ENCODE results near the gene GOLGA7B. TPM values are rescaled to one million over a fixed set of nuclear protein-coding genes. Genes with fewer than 3 reads are reported as not detected.

The GOLGA7B gene
- total RNA-seq = under 0.01 TPM in 2 replicates

DNA sequence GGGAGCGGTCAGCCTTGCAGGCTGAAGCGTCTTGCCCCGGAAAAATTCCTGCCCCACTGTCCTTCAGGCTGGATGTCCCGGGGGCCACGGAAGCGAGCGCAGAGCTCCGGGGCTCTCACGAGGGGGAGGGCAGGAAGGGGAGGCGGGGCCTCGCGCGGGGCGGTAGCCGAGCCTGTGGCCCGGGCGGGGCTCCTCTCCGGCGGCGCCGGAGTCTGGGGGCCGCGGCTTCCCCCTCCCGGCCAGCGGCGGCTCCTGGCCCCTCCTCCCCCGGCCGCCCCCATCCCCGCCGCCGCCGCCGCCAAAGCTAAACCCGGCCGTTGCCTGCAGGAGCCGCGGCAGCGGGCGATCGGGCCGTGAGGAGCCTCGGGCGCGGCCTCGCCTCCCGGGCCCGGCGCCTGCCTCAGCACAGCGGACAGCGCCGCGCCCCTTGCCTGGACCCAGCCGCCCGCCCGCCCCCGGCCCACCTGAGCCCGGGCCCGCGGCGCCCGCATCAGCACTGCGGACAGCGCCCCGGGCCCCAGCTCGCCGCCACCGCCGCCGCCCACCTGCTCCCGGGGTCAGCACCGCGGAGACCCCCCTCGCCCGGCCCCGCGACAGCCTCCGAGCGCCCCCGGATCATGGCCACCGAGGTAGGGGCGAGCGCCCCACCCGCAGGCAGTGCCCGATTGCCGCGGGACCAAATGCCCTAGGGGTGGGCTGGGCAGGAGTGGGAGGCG, at the start of gene GOLGA7B:
GOLGA7B (plus strand) TSS at position 157 of the 716 bp plus-strand sequence; CDS start at position 618, 461 bp downstream.
- peak; percentile 37 to 48 for DNase-seq (ENCODE audit: low read depth in 2 of 2)

DNA sequence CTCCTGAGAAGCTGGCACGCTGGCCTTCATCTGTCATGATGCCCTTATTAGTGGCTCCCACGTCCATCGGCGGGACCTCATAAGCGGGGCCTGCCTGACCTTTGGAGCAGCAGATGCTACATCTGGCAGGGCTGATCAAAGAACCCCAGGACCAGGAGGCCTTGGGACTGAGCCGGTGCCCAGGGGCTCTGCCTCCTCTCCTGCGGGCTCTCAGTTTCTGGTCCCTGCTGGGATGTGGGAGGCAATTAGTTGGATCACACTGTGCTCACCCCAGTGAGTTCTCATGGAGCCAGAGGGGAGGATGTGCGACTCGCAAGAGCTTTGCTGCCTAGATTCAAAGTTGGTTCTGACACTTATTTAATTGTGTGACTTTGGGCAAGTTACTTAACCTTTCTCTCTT, 49.2 kb upstream of the GOLGA7B start:
- DNase-seq (ENCODE audit: low read depth in 2 of 2) = no peak

DNA sequence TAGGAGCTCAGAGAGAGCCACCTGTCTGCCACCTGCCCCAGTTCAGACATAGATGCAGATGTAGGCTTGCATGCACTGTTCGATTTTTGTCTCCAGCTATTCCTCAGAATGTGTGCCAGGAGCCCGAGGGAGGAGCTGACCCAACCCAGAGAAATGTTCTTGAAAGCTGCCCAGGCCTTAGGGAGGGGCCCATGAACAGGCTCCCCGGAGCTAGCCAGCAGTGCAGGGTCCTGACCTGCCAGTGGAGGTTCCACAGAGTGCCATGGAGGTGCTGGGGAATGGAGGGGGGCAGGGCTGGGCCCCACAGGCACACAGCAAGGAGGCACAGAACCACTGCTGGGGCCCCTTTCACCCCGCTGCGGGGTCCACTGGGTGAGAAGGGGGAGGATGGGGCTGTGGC, 48.2 kb upstream of the GOLGA7B start:
- no peak for DNase-seq (ENCODE audit: low read depth in 2 of 2)

DNA sequence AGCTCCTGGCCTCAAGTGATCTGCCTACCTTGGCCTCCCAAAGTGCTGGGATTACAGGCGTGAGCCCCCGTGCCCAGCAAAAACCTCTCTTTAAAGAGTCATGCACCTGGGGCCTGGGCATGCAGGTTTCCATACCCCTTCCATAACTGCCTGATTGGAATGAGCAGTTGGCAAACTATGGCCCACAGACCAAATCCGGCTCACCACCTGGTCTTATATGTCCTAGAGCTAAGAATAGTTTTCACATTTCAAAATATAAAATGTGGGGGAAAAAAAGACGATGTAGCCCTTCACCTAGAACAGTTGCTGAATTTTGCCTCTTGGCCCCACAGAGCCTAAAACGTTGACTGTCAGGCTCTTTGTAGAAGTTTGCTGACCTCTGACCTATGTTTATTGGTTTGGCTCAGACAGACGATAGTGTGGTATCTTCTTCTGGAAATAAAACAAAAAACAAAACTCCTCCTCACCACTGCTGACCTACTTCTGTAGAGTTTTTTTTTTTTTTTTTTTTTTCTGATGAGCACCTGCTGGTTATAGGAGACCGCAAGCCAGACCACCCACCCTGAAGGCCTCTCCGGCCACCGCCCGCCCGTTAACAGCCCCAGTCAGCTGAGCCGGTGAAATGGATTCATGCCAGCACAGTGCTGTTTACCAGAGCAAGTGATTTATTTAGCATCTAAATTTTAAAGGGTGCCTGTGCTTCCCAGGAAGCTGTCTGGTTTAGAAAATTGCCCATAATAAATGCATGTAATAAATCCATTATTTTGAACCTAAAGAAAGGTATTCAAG, 44.4 kb upstream of the GOLGA7B start:
- no peak for DNase-seq (ENCODE audit: low read depth in 2 of 2)

DNA sequence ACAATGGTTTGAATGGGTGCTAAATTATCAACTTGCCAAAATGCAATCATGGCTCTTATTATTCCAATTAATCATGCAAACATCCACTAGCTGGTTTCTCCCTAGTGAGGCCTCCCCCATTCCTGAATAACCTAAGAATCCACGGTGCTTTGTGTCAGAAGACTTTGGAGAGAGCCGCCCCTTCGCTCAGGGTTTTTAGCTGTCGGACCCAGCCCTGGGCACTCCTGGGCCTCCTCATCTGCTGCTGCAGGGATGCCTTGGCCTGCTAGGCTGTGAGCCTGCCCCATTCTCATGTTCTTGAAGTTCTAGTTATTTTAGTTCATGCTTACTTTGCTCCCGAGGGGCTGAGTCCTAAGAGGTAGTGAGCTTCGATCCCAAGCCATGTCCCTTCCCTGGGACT, 43.7 kb upstream of the GOLGA7B start:
- DNase-seq (ENCODE audit: low read depth in 2 of 2) = no peak

DNA sequence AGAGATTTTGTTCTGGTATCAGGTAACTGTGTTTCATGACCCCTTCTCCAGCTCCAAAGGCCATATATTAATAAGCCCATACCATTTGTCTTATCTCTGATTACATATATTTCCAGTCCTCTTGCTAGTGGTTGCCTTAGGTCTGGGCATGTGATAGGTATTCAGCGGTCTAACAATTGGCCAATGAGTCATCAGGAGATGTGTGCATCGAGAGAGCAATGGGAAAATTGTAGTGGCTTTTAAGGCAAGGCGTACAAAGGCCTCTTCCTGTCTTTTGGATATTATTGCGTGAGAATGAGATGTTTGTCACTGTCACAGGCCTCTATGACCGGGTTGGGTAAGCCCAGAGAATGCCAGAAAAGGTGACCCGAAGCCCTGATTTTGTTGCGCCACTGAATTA, 39.2 kb upstream of the GOLGA7B start:
- DNase-seq (ENCODE audit: low read depth in 2 of 2) = peak; percentile 36 to 61

DNA sequence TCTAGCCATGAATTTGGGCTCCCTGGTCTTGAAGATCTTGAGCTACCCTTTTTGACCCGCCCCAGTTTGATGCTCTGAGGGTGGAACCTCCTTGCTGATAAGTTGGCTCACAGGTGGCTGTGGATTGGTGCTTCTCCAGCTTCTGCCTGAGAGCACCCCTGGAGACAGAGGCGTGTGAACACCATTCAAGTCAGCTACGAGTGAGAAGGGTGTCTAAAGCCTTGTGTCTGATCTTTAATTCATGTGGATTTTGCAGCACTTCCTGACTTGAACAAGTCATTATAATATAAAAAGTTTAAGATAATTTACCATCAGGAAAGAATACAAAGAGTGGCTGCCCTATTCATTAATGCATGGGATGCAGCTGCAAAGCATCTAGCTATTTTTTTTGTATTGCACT, 37.7 kb upstream of the GOLGA7B start:
- no peak for DNase-seq (ENCODE audit: low read depth in 2 of 2)

DNA sequence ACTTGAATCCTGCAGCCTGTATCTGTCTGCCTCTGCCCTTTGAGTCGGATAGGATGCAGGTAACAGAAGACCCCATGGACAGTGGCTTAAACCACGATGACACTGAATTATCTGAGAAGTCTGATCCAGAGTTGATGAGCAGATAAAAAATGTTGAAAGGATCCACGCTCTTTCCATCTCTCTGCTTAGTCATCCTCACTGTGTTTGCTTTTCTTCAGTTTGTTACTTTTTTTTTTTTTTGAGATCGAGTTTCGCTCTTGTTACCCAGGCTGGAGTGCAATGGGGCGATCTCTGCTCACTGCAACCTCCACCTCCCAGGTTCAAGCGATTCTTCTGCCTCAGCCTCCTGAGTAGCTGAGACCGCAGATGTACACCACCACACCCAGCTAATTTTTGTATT, 36.9 kb upstream of the GOLGA7B start:
- no peak for DNase-seq (ENCODE audit: low read depth in 2 of 2)

DNA sequence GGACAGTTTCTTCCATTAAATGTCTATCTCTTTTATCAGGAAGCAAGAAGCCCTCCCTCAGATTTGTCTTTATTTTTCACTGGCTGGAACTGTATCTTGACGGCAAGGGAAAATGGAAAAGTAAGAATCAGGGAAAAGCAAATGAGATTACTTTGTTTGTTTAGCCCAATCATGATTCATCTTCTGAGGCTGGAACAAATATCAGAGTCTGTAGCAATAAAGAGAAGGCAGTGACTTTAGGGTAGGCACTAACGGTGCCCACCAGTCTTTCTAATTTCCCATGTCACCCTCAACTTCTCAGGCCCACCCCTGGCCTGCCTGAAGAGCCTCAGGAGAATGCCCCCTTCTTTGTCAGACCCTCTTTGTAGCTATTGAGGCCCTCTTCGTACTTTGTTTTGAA, 36.3 kb upstream of the GOLGA7B start:
- no peak for DNase-seq (ENCODE audit: low read depth in 2 of 2)

DNA sequence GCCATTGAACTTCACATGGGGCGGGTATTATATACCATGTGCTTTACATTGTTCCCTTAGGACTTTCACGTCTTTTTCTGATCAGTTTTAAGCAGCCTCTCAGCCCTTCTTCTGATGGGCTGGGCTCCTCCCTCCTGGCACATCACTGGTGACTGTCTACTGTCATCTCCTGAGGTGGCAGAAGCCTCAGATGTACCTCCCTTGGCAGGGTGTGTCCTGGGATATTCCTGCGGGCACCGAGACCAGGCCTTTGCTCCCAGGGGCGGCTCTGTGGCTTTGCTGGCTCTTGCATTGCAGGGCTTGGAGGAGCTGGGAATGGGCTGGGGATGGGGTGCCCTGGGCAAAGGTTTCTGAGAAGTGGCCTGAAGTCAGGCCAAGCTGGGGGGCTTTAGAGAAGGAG, 34.6 kb upstream of the GOLGA7B start:
- no peak for DNase-seq (ENCODE audit: low read depth in 2 of 2)

DNA sequence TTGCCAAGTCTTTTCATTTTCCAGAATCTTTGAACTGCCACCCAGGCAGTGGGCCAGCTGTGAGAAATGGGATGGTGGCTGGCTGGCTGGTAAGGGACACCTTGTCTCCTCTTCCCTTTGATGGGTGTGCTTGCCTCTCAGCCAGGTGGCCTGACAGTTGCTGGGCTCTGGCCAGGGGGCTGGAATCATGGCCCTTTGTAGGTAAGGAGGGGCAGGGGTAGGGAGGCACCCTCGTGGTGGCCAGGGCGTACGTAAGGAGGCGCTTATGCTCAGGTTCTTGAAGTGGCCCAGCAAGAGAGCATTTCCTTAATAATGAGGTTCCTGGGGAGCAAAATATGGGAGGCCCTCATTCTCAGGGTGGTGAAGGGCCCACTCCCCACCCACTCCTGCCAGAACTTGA, 33.0 kb upstream of the GOLGA7B start:
- no peak for DNase-seq (ENCODE audit: low read depth in 2 of 2)

DNA sequence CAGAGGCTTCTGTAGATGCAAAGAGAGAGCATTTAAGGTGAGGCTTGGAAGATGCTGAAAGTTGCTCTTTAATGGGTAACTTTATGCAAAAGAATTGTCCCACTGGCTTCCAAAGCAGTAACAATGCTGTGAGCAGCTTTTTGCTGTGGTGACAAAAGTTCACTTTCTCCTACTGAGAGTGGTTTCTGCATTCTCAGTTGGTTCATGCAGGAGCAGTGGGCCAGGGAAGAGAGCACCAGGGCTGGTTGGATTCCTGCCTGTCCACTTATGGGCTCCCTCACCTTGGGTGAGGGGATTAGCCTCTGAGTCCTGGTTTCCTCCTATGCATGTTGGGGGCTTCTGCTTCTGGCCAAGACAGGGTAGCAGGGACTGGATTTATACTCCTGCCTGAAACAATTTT, 31.1 kb upstream of the GOLGA7B start:
- DNase-seq (ENCODE audit: low read depth in 2 of 2) = no peak

DNA sequence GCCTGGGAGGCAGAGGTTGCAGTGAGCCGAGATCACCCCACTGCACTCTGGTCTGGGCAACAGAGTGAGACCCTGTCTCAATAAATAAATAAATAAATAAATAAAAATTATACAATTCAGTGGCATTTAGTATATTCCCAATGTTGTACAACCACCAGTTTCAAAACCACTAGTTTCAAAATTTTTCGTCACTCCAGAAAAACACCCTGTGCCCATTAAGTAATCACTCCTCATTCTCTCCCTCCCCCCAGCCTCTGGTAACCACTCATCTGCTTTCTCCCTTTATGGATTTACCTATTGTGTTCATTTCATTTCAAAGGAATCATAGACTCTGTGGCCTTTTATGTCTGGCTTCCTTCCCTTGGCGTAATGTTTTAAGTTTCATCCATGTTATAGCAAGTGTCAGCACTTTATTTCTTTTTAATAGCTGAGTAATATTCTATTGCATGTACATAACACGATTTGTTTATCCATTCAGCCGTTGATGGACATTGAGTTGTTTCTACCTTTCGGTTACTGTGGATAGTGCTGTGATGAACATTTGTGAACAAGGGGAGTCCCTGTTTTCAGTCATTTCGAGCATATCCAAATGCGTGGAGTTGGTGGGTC, 29.4 kb upstream of the GOLGA7B start:
- DNase-seq (ENCODE audit: low read depth in 2 of 2) = no peak

DNA sequence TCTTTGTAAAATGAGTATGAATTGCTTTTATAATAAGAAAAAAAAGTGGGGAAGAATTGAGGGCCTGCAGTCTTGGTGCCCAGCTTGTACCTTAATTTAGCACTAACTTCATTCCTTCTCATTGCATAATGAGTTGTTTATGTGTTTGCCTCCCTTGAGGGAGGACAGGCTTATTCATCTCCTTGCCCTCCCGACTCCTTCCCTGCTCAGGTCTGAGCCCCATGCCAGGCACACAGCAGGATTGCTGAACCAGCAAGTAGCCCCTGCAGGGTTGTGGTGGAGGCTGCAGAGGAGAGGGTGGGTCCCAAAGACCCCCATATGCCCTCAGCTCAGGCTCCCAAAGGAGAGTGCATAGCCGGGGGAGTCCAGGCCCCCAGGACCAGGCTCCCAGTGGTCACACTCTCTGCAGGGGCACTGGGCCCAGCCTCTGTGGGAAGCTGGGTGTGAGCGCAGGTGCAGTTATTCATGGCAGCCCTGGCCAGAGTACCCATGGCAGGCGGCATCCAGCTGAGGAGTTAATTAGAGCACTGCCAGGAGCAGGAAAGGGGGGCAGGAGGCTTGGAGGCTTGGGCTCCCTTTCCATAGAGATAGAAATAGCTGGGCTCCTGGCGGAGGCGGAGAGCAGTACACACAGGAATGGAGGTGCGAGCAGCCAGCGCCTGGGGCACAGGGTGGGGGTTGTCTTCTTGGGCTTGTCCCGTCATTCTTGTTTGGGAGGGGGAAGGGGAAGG, 28.2 kb upstream of the GOLGA7B start:
- no peak for DNase-seq (ENCODE audit: low read depth in 2 of 2)

DNA sequence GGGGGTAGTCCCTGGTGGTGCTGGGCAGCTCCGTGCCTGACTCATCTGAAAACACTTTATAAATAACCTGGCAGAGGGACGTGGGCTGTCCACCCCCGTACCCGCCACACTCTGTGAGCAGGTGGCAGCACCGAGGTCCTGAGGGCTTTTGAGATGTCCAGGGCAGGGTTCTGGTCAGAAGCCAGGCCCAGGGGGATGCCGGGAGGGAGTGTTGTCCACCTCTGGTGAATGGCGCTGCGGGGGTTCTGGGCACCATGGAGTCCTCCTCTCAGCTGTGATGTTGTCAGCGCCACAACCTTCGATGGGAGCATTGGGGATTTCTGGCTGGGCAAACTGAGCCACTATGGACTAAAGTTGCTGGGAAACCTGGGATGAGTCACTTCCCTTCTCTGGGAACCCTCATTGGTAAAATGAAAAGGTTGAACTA, 27.4 kb upstream of the GOLGA7B start:
- peak in 1 of 2 donors; percentile 4 for DNase-seq (ENCODE audit: low read depth in 2 of 2)

DNA sequence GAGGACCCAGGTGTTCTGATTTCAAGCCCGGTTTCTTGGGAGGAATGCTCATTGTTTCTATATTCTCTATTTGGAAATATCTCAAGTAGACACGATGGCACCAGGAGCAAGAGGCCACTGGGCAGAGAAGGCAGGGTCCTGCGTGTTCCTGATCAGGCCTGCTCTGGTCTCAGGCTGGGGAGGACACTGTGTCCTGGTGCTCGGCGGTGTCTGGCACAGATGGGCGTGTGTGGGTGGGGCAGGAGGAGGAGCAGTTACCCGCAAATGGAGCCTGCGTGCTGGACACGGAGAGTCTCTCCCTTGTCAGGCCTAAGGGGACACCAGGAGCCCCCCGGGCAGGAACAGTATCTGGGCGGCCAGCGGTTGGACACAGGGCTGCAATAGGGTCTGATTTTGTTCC, 25.9 kb upstream of the GOLGA7B start:
- DNase-seq (ENCODE audit: low read depth in 2 of 2) = no peak

DNA sequence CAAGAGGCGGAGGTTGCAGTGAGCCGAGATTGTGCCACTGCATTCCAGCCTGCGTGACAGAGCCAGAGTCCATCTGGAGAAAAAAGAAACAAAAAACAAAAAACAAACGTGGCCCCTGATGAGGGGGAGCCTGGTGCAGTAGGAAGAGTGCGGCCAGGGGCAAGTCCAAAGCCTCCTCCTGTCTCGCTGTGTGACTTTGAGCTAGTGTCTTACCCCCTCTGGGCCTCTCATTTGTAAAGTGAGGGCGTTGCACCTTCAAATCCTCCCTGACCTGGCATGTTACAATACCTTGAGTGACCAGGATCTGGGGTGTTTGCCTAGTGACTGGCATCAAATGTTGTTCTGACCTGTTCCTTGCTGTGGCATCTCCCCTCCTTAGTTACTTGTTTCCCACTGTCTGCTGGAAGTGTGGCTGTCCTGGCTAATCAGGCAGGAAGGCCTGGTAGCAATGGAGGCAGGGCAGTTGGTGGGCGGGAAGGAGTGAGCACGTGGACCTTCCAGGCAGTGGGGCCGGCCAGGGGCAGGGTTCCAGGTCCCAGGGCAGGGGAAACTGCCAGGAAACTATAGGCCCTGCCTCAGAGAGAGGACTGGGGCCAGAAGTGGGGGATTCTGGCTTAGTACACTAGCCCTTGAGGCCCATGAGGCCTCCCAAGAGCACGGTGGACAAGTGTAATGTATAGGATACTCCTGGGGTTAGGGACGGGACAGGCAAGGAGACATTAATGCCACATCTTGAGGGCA, 24.5 kb upstream of the GOLGA7B start:
- no peak for DNase-seq (ENCODE audit: low read depth in 2 of 2)

DNA sequence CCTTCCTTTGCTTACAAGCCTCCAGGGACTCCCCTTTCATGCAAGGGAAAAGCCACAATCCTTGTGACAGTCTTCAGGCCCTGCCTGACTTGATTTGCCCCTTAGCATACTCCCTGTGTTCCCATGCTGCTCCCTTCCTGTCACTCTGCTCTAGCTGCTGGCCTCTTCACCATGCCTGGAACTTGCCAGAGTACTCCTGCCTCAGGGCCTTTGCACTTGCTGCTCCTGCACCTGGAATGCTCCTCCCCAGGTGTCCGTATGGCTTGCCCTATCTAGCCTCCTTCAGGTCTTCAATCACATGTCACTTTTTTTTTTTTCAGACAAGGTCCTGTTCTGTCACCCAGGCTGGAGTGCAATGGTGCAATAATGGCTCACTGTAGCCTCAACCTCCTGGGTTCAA, 22.8 kb upstream of the GOLGA7B start:
- DNase-seq (ENCODE audit: low read depth in 2 of 2) = no peak

DNA sequence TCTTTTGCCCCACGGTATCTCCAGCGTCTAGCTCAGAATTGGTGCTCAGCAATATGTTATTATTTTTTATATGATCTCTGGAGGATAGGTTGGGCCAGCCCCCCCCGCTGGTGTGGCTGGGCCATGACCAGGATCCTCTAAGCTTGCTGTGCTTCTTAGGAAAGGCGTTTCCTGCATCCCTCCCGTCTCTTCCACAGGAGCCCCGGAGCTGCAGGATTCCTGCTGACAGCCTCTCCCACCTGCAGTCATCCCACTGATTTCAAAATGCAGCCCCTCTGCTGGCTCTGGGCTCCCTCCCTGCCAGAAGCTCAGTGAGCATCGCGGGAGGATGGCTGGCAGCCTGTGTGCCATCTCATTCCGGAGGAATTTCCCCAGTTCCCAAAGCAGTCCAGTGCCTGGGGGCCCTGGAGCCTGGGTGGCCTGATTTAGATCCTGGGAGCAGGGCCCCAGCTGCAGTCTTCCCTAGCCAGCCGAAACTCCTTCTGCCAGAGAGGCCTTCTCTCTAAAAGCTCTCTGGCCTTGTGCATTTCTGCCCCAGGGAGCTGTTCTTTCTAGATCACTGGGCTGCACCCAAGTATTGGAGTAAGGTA, 21.8 kb upstream of the GOLGA7B start:
- no peak for DNase-seq (ENCODE audit: low read depth in 2 of 2)

DNA sequence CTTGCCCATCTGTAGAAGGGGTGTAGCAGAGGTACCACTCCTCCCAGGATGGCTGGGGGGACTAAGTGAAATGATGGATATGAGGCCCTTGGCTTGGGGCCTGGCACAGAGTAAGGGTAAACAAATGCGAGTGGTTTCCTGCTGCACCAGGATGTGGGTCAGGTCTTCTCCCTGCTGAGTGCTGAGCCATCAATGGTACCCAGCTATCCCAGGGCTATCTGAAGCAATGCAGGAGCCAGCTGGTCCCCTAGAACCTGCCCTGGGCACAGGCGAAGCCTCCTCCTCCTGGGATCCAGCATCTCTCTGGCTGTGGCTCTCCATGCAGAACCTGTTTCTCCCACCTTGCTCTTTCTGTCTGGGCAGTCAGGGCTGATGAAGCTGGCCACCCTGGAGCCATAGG, 20.9 kb upstream of the GOLGA7B start:
- DNase-seq (ENCODE audit: low read depth in 2 of 2) = no peak

DNA sequence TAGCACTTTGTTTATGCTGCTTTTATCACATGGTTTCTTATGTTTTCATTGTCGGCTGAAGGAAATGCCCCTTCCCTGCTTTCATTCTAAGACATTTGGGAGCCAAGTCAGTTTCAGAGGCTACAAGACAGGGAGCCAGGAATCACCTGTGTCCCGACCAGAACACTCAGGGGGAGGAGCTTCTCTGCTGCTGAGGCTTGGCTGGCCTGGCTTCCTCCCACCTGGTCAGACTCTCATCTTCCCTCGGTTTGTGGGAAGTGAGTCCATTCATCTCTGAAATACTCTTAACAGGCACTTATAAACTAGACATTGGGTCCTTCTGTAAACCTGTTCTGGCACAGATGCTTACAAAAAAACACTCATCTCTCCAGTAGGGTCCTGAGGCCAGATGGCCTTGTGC, 19.6 kb upstream of the GOLGA7B start:
- no peak for DNase-seq (ENCODE audit: low read depth in 2 of 2)
